Muscle layer of duodenum (tissue), 2 donors: ENCODE data around the gene ATP4B.

ENCODE experiments used
- H3K27ac ChIP-seq: one replicate; pipeline ENCODE4 v1.7.0; 2013; ENCODE audit warnings: mild to moderate bottlenecking, low read length
- H3K27me3 ChIP-seq: one replicate; pipeline ENCODE4 v1.7.0; 2013; ENCODE audit warnings: low read depth, mild to moderate bottlenecking, control low read depth, low read length
- H3K36me3 ChIP-seq, 2 donors: one replicate each; pipeline ENCODE4 v1.7.0; 2013; ENCODE audit warnings: low read length in 2 of 2, control low read depth in 1 of 2, mild to moderate bottlenecking in 1 of 2; ENCODE audit not compliant: insufficient read depth in 2 of 2, control insufficient read depth in 1 of 2
- H3K4me1 ChIP-seq, 2 donors: one replicate each; pipeline ENCODE4 v1.7.0; 2013; ENCODE audit warnings: low read length in 2 of 2, mild to moderate bottlenecking in 2 of 2, control low read depth in 1 of 2, moderate library complexity in 1 of 2; ENCODE audit not compliant: insufficient read depth in 2 of 2, control insufficient read depth in 1 of 2
- H3K4me3 ChIP-seq, 2 donors: one replicate each; pipeline ENCODE4 v1.7.0; 2013; ENCODE audit warnings: low read length in 2 of 2, low read depth in 1 of 2, mild to moderate bottlenecking in 1 of 2
- H3K9me3 ChIP-seq, 2 donors: one replicate each; pipeline ENCODE4 v1.7.0; 2013; ENCODE audit warnings: low read length in 2 of 2, control low read depth in 1 of 2, mild to moderate bottlenecking in 1 of 2; ENCODE audit not compliant: control insufficient read depth in 1 of 2
- donor health status: healthy.

Gene ATP4B

GRCh38 chr13:113665597-113666328 lies 7.8 kb upstream of the ATP4B start:
- no peak overlapping the region for H3K27ac ChIP-seq
- no peaks in the 10 kb centered on the region for H3K36me3 ChIP-seq
- H3K4me3 ChIP-seq, result no peak overlapping the region
- H3K4me1 ChIP-seq, result no peaks in the 10 kb centered on the region
- H3K27me3 ChIP-seq, result no peaks in the 10 kb centered on the region
- peaks cover 5 to 6% of the 10 kb centered on the region in 2 donors for H3K9me3 ChIP-seq

GRCh38 chr13:113664751-113665596 lies 7.0 kb upstream of the ATP4B start:
- H3K4me3 ChIP-seq, result no peak overlapping the region
- H3K4me1 ChIP-seq, result no peaks in the 10 kb centered on the region

DNA sequence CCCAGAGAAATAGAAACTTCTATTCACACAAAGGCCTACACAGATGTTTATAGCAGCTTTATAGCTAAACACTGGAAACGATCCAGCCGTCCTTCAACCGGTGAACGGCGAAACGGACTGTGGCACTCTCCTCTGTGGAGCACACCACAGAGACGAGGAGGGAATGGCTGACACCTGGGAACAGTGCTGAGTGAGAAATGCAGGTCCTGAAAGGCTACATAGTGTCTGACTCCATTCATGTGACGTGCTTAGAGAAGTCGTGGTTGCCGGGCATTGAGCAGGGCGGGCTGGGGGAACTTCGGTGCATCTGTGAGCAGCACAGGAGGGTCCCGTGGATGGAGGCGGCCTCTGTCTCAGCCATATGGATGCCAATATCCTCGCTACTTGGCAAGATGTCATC lies 5.9 kb upstream of the ATP4B start:
- Histone ChIP-seq H3K4me3 (no peak overlapping the region), H3K36me3 (no peaks in the 10 kb centered on the region), H3K4me1 (no peaks in the 10 kb centered on the region), H3K9me3 (peaks cover 5 to 8% of the 10 kb centered on the region in 2 donors), H3K27me3 (no peaks in the 10 kb centered on the region), H3K27ac (no peak overlapping the region)

More at GRCh38 chr13:113664751-113665596, 7.0 kb upstream of the ATP4B start:
- Histone ChIP-seq H3K9me3 (peaks cover 5 to 8% of the 10 kb centered on the region in 2 donors), H3K27ac (no peak overlapping the region), H3K36me3 (no peaks in the 10 kb centered on the region), H3K27me3 (no peaks in the 10 kb centered on the region)

DNA sequence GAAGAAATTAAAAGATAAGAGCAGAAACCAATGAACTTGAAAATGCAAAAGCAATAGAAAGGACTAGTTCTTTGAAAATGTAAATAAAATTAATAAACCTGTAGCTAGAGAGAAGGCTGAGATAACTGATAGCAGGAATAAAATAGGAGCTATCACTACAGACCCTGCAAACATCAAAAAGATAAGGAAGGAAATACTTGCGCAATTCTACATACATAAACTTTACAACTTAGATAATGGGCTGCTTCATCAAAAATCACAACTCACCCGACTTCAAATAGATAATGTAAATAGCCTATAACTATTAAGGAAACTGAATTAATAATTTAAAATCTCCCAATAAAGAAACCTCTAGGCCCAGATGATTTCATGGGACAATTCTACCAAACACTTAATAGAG lies 3.5 kb upstream of the ATP4B start:
- no peak overlapping the region for H3K4me3 ChIP-seq
- H3K4me1 ChIP-seq, result no peaks in the 10 kb centered on the region
- H3K9me3 ChIP-seq, result peaks cover 5 to 8% of the 10 kb centered on the region in 2 donors
- no peak overlapping the region for H3K27ac ChIP-seq
- H3K27me3 ChIP-seq, result no peaks in the 10 kb centered on the region
- no peaks in the 10 kb centered on the region for H3K36me3 ChIP-seq

GRCh38 chr13:113660066-113660465 lies 2.1 kb upstream of the ATP4B start:
- Histone ChIP-seq H3K4me3 (no peak overlapping the region), H3K27ac (no peak overlapping the region), H3K4me1 (no peaks in the 10 kb centered on the region), H3K9me3 (peaks cover 5 to 8% of the 10 kb centered on the region in 2 donors), H3K36me3 (no peaks in the 10 kb centered on the region), H3K27me3 (no peaks in the 10 kb centered on the region)

GRCh38 chr13:113659337-113659736 lies 1.3 kb upstream of the ATP4B start:
- H3K4me1 ChIP-seq, result no peaks in the 10 kb centered on the region
- no peak overlapping the region for H3K4me3 ChIP-seq
- no peaks in the 10 kb centered on the region for H3K27me3 ChIP-seq
- H3K27ac ChIP-seq, result no peak overlapping the region
- peaks cover 5 to 8% of the 10 kb centered on the region in 2 donors for H3K9me3 ChIP-seq
- H3K36me3 ChIP-seq, result no peaks in the 10 kb centered on the region

- Histone ChIP-seq H3K27ac (no peak overlapping the region), H3K4me1 (no peaks in the 10 kb centered on the region), H3K9me3 (peaks cover 5 to 8% of the 10 kb centered on the region in 2 donors), H3K36me3 (no peaks in the 10 kb centered on the region), H3K4me3 (no peak overlapping the region), H3K27me3 (no peaks in the 10 kb centered on the region)
Observed at GRCh38 chr13:113658836-113659235, 838 bp upstream of the ATP4B start.

DNA sequence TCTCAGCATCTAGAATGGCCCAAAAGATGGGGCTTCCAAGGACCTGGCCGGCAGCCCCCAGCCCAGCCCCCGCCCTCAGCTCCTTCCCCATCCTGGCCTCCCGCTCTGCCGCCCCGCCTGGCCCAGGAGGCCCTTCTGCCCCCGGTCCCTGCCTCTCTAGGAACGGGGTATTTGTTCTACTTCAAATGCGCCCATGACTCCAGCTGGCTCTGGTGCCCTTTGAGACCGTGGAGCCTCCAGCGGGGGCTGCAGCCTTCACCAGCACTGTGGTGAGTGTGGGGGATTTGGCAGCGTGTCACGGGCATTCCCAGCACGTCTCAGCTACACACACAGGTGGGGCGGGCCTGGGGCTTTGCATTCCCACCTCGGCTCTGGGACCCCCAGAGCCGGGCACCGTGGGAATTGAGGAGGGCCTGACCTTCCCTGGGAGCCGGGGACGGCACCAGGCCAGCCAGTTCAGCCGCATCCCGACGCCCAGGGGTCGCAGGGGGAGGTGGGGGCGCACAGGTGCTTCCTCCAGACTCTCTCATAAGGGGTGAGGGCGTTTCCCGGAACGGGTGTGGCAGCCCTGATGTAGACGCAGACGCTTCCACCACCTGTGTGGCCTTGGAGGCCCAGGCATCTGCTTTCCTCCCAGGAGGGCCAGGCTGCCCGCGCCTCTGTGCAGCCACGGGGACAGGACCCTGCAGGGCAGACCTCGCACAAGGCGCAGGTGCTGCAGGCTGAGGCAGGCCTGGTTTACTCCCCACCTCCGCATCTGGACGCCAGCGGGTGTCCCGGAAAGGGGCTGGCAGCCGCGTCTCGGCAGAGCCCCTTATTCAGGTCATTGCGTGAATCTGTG lies 947 bp downstream of the ATP4B start:
- Histone ChIP-seq H3K9me3 (peaks cover 2 to 8% of the 10 kb centered on the region in 2 donors), H3K4me3 (no peak overlapping the region), H3K36me3 (no peaks in the 10 kb centered on the region), H3K4me1 (no peaks in the 10 kb centered on the region), H3K27ac (no peak overlapping the region), H3K27me3 (no peaks in the 10 kb centered on the region)

DNA sequence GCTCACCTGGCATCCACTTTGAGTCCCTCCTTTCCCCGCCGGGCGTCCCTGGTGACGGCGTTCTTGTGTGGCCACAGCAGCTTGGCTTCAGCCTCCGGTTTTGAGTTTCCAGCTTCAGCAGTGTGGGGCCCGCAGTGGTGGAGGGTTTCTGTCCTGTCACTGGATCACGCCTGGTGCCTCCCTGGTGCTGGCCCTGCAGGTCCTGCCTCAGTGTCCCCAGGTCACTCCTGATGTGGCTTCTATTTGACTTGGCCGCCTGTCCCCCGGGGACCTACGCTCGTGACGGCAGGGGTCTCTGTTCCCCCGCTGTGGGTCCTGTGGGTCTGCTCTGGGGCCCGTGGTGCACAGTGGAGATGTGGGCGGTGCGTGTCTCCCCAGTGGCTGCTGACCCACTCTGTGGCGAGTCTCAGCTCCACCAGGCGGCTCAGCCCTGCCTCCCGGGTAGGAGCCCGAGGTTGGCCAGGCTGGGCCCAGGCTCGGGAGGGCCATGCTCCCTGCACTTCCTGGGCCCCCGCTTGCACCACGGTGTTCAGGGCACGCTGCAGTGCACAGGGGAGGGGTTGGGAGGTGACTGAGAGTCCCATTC lies 1.9 kb downstream of the ATP4B start:
- H3K9me3 ChIP-seq, result peaks cover 0 to 5% of the 10 kb centered on the region in 2 donors
- no peaks in the 10 kb centered on the region for H3K4me1 ChIP-seq
- no peak overlapping the region for H3K27ac ChIP-seq
- H3K36me3 ChIP-seq, result no peaks in the 10 kb centered on the region
- H3K27me3 ChIP-seq, result no peaks in the 10 kb centered on the region
- H3K4me3 ChIP-seq, result no peak overlapping the region

GRCh38 chr13:113655346-113656002 lies 2.5 kb downstream of the ATP4B start:
- no peak overlapping the region for H3K4me3 ChIP-seq
- no peaks in the 10 kb centered on the region for H3K9me3 ChIP-seq
- H3K36me3 ChIP-seq, result no peaks in the 10 kb centered on the region
- H3K27me3 ChIP-seq, result no peaks in the 10 kb centered on the region
- H3K27ac ChIP-seq, result no peak overlapping the region
- no peaks in the 10 kb centered on the region for H3K4me1 ChIP-seq
